ENCODE results near the gene SEBOX.

GRCh38 chr17:28394337-28395116 is 29.5 kb upstream of the SEBOX start:
- TF ChIP-seq ZNF384 (IDR thresholded peaks at IDR 0.05) (no peak), L3MBTL2 (conservative IDR thresholded peaks at IDR 0.05) (no peak), CTBP1 (IDR thresholded peaks at IDR 0.05; ENCODE audit: borderline replicate concordance) (no peak), ELF4 (IDR thresholded peaks at IDR 0.05) (no peak)
